Islet precursor cell (in vitro differentiated cells): Measurements from ENCODE around the gene NT5C2.
"Not testable (repeated sequence)": the region's sequence is repeated elsewhere in the genome, so short reads cannot be mapped to it uniquely, and the experiment has no call there.

Experiments used
- DNase-seq: peaks from one replicate; pipeline ENCODE4 v3.0.0-alpha.2; 2018

Gene NT5C2

DNA sequence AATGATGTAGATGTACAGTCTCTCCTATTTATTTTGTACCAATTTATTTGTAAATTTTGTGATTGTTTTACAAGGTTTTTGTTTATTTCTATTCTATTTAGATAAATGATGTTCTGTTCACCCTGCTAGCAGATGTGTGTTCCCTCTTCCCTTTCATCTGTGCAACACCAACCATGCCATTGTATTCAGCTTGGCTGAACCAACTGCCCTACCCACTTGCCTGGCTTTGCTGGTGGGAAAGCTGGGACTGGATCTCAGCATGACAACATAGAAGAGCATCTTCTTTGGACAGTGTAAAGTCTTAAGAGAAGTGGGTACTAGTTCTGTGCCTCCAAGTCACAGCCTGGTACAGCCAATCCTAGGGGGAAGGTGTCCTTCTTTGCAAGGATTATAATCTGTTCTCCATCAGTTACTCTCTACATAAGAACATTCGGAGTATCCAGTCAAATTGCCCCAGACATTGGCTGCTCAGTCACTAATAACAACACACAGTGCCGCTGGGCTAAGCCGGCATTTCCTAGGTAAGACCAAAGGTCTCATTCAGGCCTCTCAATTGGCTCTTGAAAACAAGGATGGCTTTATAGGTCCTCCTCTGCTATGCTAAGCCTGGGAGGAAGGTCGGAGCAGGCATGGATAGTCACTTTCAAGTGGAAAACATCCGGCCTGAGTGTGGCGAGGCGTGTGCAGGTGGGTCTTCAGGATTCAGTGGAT, 109.7 kb downstream of the NT5C2 start:
- no peak for DNase-seq

DNA sequence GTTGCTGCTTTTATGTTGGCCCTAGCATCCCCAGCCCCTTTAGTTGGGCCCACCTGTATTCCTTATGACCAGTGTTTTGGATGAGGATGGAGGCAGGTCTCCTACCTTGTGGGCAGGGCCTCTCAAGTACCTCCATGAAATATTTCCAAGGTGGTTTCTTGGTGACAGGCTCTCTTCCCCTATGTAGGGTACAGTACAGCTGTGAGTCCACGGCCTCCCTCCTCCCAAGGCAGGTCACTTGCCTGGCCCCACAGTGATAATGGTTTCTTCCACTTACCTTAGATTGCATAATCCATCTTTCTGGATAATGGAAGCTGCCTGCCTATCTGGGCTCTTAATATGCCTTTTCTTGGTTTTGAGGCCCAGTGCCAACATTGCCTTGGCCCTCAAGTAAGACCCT, 110.4 kb downstream of the NT5C2 start:
- DNase-seq, result peak; percentile 20

DNA sequence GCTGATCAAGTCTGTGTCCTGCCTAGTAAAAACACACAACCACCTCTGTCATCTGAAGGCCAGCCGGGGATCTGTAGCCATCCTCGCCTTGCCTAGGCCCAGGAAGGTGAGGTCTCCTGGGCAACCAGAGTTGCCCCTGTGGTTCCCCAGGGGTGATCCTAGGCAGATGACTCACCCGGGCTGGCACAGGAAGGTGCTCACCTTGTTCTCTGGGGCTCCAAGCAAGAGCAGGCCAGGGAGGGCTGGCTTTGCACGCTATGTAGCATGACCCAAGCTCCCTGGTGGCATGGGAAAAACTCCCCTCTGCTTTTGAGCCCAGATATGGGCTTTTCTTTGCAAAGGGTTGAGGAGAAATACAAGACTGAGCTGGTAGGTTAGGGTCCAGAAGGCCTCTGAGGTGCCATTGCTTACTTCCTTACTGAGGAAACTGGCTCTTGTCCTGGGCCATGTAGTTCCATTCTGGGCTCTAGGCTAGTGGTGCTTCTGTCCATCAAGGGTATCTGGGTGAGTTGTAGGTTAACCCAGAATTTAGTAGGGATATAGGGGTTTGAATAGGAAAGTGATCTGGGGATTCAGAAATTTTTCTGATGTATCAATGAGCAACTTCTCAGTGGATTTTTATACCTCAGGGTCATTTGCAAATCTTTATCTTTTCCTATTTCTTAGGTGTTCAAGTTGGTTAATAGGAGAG, 112.0 kb downstream of the NT5C2 start:
- peak; percentile 51 for DNase-seq

DNA sequence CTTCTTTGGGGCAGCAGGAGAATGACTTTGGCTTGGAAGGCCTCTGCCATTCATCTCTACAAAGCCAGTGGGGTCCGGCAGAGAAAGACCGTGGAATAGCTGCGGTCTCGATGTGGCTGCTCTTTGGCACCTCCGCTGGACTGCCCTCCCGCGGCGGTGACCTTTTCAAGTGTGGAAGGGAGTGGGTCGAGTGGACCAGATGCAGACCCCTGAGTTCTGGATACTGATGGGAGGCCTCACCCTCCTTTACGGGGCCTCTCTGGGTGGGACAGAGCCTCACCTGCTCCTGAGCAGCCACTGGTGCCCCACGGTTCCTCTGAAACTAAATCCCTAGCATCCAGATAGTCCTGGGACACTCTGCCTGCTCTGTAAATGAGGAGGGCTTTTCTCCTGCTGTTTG, 113.1 kb downstream of the NT5C2 start:
- peak; percentile 54 for DNase-seq

DNA sequence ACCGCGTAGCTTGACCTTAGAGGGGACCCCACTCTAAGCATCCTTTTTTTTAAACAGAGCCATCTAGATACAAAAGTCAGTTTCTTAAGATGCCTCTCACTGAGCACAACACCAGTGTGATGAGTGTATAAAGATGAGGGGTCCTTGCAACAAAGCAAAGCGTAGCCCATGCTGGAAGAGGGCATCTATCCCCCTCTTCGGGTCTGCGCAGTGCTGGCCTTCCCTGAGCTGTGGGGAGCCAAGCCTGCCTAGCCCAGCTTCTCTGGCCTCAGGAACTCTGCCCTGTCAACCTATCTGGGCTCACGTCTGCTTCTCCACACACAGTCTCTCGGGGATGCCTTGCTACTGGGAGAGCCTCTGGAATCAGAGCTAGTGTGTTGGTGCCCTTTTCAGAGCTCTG, 114.0 kb downstream of the NT5C2 start:
- DNase-seq, result peak; percentile 42

DNA sequence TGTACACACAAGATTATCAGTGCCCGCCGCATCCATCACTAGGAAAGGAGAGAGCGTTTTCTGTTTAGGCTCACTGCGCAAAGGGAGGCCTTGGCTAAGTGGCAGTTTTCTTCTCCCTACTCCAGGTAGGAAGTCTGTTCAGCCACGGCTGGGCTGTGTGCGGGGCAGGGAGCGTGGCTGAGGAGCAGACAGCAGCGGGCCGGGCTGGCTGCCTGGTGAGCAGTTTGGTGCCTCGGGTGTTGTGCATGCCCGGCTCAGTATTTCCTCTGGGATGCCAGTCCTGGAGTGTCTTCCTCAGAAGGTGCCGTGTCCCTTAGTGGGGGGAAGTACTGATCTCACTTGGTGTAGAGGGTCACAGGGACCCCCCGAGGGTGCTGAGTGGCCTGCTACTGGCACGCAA, 114.4 kb downstream of the NT5C2 start:
- no peak for DNase-seq

DNA sequence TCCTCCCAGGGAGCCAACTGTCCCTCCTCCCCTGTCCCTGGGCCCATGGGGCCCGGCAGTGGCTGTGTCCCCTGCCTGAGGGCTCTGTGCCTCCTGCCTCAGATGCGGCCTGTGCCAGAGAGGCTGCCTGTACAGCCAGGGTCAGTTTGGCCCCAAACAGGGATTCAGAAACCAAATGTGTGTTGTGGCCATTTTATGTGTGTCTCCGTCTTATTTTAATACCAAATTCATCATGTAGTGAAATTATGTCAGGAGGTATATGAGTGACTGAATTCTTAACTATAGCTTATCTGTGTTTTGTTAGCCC, 114.8 kb downstream of the NT5C2 start:
- no peak for DNase-seq

DNA sequence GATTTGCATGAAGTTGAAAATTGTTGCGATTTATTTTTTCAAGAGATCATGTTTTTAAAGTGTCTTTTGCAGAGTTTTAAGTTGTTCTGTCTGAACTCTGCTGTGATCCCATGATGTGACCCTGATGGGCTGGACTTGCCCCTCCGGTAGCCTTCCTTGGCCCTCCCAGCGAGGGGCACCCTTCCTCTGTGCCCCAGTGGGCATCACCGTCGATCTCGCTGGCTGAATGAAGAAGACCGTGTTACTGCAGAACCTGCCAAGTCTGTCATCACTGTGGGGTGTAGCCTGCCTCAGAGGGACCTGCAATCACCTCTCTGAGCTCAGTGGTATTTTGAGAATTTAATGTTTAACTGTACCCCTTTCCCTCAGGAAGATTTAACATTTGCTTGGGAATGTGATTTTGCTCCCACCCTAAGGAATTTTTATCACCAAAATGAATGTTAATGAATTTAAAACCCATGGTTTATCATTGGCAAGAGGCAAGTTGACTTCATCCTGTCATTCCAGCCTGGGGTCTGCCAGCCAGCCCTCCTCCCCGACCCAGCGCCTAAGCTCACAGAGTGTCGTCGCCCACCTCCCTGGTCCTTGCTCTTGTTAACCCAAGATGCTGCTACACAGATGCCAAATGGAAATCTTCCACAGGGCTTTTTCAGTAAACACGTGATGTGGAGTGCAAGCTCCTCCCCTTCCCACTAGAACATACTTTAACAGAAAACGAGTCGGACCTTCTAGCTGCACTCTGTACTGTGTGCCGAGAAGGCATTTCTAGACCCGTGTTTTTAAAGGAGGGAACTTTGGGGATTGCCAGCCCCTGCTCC, 115.4 kb downstream of the NT5C2 start:
- DNase-seq, result peak; percentile 44

DNA sequence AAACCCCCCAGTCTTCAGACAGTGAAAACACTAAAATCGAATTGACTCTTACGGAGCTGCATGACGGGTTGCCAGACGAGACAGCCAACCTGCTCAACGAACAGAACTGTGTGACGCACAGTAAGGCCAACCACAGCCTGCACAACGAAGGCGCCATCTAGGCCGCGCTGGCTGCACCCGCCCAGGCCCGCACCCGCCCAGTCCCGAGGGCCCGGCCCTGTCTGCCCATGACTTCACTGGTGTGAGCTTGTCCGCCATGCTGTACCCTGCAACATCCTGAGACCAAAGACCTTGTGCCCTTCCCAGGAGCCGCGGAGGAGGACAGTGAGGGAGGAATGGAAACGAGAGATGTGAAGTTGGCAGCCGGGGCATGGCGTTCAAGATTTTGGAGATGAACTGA, 116.1 kb downstream of the NT5C2 start:
- peak; percentile 41 for DNase-seq

DNA sequence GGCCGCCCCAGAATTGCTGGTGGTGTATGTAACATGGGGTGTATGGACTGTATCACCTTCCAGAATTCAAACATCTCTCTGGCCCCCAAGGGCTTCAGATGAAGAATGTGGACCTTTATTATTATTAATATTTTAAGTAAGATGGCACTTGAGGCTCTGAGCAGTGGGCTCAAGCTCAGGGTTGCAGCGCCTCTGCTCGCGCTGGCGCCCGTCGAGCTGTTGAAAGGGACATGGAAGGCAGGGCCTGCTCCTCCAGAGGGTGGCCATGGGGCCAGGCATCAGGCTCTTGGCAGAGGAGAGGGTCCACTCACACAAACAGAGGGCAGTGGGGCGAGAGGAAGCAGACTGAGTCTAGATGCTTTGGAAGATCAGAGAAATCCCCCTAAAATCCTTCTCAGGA, 120.2 kb downstream of the NT5C2 start:
- peak; percentile 32 for DNase-seq

DNA sequence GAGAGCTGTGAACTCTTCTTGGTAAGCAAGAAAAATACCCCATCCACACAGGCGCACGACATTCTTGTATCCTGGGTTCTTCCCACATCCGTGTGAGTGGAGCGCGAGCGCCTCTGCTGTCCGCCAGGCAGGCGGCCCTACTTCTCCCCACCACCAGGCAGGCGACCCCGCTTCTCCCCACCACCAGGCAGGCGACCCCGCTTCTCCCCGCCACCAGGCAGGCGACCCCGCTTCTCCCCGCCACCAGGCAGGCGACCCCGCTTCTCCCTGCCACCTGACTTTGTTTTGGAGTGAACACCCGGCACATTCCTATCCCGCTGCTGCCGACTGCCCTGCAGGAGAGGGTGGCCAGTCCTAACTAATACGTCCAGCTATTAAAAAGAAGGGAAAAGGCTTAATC, 120.8 kb downstream of the NT5C2 start:
- DNase-seq, result peak; percentile 22

DNA sequence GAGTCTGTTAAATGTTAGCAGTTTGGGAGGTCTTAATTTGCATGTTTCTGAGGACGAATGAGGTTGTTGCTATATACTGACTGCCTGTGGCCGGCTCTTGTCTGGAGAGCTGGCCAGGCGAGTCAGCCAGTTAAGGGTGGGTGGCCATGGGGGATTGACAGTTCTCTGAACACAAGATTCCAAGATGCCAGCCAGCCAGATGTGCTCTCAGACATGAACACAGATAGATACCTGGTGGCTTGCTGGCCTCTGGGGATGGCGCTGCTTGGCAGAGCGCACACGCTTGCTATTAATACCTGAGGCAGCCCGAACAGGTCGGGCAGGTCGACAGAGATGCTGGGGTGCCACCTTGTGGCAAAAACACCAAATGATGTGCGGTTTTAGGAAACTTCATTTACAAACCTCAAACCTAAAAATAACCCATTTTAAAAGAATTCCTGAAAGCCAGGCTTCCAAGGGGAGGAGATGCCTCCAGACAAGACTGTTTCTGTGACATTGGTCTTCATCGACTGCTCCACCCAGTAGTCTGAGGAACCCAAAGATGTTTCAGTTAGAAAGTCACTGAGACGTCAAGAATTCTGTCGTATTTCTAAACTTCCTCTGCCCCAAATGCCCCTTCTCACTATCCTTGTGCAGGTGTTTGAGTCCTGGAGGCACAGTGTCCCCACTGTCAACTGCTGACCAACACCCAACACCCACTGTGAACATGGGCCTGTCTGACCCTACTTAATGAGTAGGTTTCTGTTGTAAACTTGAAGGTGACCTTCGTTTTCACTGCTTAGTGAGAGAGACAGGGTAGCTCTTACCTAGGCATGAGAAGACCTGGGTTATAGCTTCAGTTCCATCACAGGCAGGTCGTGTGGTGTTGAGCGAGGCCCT, 123.4 kb downstream of the NT5C2 start:
- DNase-seq, result peak; percentile 78

DNA sequence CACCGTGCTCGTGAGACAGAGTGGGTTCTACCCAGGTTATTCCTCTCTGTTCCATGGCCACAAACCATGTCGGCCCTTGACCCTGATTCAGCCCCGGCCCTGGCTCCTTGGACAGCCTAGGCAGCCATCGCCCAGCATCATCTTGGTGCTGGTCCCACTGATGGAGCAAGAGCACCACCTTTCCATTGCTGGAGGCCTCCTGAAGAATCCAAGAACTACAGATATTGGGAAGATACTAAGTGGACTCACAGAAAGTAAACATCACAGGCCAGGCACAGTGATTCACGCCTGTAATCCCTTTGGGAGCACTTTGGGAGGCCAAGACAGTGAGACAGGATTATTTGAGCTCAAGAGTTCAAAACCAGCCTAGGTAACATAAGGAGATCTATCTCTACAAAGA, 125.1 kb downstream of the NT5C2 start:
- DNase-seq, result no peak

DNA sequence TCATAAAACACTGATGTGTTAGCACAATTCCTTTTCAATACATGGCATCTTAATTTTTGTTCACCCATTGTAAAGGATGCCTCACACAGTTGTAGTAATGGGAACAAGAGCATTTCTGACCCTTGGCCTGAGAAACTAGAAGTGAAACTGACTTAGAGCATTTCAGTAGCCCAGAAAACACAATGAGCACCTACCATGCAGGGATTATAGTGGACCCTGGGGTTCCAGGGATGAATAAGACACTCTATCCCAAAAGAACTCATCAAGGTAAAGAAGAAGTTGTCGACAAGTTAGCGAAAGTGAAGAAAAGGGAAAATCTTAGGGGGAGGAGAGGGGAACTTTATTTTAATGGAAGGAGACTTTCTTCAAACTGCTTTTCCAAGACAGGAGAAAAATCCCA, 125.6 kb downstream of the NT5C2 start:
- DNase-seq, result no peak

DNA sequence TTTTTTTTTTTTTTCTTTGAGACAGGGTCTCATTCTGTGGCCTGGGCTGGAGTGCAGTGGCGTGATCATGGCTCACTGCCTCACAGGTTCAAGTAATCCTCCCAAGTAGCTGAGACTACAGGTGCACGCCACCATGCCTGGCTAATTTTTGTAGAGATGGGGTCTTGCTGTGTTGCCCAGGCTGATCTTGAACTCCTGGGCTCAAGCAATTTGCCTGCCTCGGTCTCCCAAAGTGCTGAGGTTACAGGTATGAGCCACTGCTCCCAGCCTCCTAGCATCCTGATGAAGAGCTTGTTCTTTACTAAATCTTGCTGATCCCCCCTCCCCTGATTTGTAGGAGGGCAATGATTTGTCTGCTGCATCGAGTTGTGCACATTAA, 126.0 kb downstream of the NT5C2 start:
- not testable (repeated sequence) for DNase-seq

DNA sequence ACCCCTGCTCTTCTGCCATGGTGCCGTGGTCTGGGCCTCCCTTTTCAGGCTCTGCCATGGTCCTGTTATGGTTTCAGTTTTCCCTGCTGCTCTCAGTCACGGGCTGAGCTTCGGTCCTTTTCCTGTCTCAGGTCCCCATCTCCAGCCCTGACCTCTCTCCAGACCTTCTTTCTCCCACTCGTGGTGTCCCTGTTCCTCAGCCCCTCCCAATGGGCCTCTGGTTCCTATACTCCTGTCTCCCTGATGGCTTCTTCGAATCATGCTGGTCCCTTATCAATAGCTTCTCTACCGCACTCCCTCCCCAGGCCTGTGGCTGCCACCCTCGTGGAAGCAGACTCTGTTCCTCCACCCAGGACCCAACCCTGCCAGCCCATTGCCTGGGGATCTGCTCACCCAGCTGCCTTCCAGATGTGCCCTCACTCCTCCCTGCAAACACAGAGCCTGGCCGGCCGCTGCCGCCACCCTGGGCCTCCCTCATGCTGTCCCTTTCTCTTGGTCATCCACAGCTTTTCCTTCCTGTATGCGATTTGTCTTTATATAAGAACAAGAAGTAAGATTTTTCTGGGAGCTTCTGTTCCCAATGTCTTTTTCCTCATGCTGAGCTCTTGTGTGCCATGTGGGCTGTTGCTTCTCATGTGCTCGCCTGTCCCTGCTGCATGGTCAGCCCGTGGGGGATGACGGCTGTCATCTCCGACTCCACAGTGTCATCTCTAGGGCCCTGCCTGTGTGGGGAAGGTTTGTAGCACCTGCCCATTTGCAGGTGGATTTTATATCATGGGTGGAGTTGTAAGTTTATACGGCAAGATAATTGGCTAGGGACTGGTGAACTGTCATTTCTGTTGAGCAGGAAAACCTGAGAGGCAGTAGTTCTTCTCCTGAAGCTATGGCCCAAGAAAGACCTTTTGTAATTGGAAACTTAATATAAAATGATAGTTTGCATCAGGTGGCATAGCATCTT, 126.7 kb downstream of the NT5C2 start:
- DNase-seq, result no peak

DNA sequence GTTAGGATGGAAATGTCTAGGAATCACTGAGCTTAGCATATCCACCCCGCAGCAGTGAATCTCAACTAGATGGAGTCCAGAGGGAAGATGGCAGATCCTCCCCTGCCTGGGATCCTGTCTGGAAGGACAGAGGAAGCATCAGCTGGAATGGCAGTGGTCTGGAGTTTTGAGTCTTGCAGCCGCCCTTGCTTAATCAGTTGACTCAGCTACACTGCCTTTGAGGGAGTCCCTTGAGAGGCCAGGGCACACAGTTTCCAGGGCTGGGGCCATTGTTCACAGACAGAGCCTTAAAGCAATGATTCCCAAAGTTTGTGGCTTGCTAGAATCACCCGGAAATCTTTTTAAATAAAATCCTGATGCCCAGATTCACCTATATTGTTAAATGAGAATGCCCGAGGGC, 128.1 kb downstream of the NT5C2 start:
- DNase-seq, result peak; percentile 46

DNA sequence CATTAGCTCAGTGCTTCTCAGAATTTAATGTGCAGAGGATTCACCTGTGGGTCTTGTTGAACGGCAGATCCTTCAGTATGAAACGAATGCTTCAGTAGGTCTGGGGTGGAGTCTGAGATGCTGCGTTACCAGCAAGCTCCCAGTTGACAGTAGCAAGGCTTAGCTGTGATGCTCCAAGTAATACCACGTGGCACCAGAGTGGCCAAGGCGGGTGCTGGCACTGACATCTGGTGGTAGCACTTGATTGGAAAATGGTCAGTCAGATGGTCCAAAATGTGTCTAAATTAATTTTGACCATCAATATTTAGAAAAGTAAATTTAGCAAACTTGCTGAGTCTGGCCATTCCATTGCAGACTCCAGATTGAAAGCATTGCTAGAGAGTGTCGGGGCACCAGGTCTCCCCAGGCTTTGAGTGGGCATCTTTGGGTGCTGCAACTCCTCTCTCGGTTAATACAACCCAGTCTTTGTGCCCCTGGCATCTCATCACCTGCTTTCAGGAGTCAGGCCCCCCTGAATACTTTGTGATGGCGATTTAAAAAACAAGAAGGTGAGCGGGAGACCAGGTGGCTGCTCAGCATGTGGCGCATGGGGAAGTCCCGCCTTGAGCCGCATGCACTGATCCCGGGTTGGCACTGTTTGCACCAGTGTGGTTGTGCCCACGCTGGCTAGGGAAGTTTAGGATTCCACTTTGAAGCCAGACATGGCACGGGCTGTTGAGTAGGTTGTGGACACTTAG, 130.1 kb downstream of the NT5C2 start:
- peak; percentile 55 for DNase-seq

DNA sequence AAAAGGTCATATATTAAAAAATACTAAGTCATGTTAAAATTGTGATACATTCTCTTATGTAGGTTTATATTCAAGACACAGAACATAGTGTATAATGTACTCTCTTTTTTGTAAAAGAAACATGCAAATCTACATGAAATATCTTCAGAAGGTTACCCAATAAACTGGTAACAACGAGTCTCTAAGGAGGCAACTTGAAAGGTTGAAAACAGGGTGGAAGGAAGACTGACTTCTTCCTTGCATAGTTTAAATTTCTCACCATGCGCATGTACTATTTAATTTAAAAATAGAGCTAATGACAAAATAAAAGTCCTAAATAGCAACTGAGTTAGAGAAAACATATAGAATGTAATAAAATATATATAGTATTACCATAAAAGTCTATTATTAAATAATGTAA, 132.5 kb downstream of the NT5C2 start:
- DNase-seq, result no peak

DNA sequence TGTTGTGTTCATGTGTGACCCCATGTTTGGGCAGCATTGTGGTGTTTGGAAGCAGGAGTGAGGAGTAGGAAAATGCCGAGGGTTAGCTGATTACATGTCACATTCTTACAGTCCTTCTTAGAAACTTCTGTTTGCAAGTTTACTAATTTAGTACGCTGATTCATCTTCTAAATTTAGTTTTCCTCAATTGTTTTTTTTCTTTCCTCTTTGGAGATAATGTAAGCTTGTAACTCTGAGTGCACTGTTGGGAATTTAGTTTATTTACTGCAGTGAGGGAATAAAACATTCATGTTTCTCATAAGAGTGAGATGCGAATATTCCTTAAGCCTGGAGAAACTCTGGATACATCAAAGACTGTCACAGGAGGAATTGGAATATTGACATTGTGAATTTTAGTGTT, 135.0 kb downstream of the NT5C2 start:
- no peak for DNase-seq

DNA sequence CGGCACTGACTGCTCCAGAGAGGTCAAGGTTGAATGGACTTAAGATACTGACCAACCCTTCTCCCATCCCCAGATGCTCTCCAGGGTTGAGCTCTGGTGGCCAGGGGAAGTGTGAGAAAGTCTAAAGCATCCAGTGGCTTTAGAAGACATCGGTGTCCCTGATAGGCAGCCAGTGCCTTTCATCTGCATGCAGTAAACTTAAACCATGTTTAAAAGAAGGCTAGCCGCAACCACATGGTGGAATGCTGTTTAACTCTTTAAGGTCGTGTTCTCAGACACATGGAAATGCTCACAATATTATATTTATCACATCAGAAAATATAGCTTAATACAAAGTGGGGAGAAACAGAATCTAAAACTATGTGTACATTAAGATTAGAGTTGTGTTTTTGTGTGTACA, 138.0 kb downstream of the NT5C2 start:
- DNase-seq, result peak; percentile 45
